Loucy (cell line): Measurements from ENCODE around the gene SPTLC1.

ENCODE experiments used
- EZH2phosphoT487 ChIP-seq: fragments of 200-600 bp; IDR thresholded peaks from 2 replicates; pipeline ENCODE4 v1.6.1; 2018; ENCODE audit warnings: antibody characterized with exemption, mild to moderate bottlenecking, moderate library complexity, borderline replicate concordance
- TF ChIP-seq, protein P1 (sequence below): fragments of 200-600 bp; sonication (generic); conservative IDR thresholded peaks from 2 replicates; pipeline ENCODE4 v1.5.1; 2014; ENCODE audit warnings: mild to moderate bottlenecking, antibody characterized with exemption, low read length

DNA sequence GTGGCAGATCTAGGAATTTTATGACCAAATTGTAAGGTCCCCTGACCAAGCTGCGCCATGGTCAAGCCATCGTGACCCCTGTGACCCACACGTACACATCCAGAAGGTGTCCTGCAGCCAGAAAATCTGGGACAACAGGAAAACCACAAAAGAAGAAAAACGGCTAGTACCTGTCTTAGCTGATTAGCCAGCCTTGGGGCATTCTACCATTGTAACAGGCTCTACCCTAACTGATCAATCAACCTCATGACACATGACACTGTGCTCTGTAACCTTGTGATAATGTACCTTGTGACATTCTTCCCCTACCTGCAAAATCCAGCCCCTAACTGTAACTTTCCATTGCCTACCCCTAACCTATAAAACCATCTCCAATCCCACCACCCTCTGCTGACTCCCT, 43.6 kb downstream of the SPTLC1 start:
- TF ChIP-seq, protein P1, sequence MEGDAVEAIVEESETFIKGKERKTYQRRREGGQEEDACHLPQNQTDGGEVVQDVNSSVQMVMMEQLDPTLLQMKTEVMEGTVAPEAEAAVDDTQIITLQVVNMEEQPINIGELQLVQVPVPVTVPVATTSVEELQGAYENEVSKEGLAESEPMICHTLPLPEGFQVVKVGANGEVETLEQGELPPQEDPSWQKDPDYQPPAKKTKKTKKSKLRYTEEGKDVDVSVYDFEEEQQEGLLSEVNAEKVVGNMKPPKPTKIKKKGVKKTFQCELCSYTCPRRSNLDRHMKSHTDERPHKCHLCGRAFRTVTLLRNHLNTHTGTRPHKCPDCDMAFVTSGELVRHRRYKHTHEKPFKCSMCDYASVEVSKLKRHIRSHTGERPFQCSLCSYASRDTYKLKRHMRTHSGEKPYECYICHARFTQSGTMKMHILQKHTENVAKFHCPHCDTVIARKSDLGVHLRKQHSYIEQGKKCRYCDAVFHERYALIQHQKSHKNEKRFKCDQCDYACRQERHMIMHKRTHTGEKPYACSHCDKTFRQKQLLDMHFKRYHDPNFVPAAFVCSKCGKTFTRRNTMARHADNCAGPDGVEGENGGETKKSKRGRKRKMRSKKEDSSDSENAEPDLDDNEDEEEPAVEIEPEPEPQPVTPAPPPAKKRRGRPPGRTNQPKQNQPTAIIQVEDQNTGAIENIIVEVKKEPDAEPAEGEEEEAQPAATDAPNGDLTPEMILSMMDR: no peak
- TF ChIP-seq EZH2phosphoT487: no peak
